Fibroblast of lung (primary cell): ENCODE data around the gene ELOVL5. TPM values are rescaled to one million over a fixed set of nuclear protein-coding genes. Genes with fewer than 3 reads are reported as not detected.
A peak's percentile ranks its signal among the peaks of the same experiment; 100 is the strongest.

Experiments used
- DNase-seq, 2 donors: peaks; one replicate each; pipeline versions ENCODE4 v3.0.0 to v3.0.0-alpha.2; 2010; ENCODE audit warnings: low read depth in 2 of 2
- H2AFZ ChIP-seq: 2 replicates; pipeline ENCODE4 v1.5.1; 2012; ENCODE audit warnings: low read length, control low read depth, inconsistent platforms
- H3K27ac ChIP-seq: 2 replicates; pipeline ENCODE4 v1.5.1; 2011; ENCODE audit warnings: low read length, control low read depth; ENCODE audit not compliant: insufficient read depth
- H3K27me3 ChIP-seq: 2 replicates; pipeline ENCODE4 v1.5.1; 2011; ENCODE audit warnings: mild to moderate bottlenecking, low read length; ENCODE audit not compliant: control insufficient read depth, insufficient read depth
- H3K36me3 ChIP-seq: 2 replicates; pipeline ENCODE4 v1.5.1; 2011; ENCODE audit warnings: low read length; ENCODE audit not compliant: control insufficient read depth, insufficient read depth
- H3K4me1 ChIP-seq: 2 replicates; pipeline ENCODE4 v1.5.1; 2011; ENCODE audit warnings: low read length; ENCODE audit not compliant: control insufficient read depth, insufficient read depth; ENCODE audit errors: extremely low read depth
- H3K4me2 ChIP-seq: 2 replicates; pipeline ENCODE4 v1.5.1; 2011; ENCODE audit warnings: low read length, control low read depth; ENCODE audit not compliant: insufficient read depth; ENCODE audit errors: extremely low read depth
- H3K4me3 ChIP-seq, 4 experiments: fragments of 200-600 bp in 1 of 4; sonication (generic) in 1 of 4; replicated peaks in 1 of 4; 2 replicates each; pipeline ENCODE4 v1.5.1; 2011 to 2016; ENCODE audit warnings: low read length in 4 of 4, low read depth in 3 of 4, mild to moderate bottlenecking in 3 of 4, control low read depth in 2 of 4, inconsistent platforms in 1 of 4, mixed read lengths in 1 of 4; ENCODE audit not compliant: insufficient read depth in 1 of 4; ENCODE audit errors: control extremely low read depth in 1 of 4
- H3K79me2 ChIP-seq: 2 replicates; pipeline ENCODE4 v1.5.1; 2012; ENCODE audit warnings: mild to moderate bottlenecking, low read length, inconsistent platforms; ENCODE audit not compliant: control insufficient read depth, insufficient read depth
- H3K9ac ChIP-seq: 2 replicates; pipeline ENCODE4 v1.5.1; 2011; ENCODE audit warnings: mild to moderate bottlenecking, low read length, control low read depth; ENCODE audit not compliant: insufficient read depth
- H3K9me3 ChIP-seq: 2 replicates; pipeline ENCODE4 v1.5.1; 2012; ENCODE audit warnings: low read depth, low read length; ENCODE audit not compliant: control insufficient read depth, insufficient read depth
- H4K20me1 ChIP-seq: 2 replicates; pipeline ENCODE4 v1.5.1; 2011; ENCODE audit warnings: low read length; ENCODE audit not compliant: control insufficient read depth, insufficient read depth; ENCODE audit errors: extremely low read depth
- CTCF ChIP-seq, 2 donors: IDR thresholded peaks in 1 of 2; conservative IDR thresholded peaks in 1 of 2; 1 replicate in 1 of 2; 2 replicates in 1 of 2; pipeline ENCODE4 v1.5.1; 2011 to 2012; ENCODE audit warnings: low read length in 2 of 2, control low read depth in 1 of 2, inconsistent platforms in 1 of 2, low read depth in 1 of 2, mild to moderate bottlenecking in 1 of 2
- EZH2 ChIP-seq: IDR thresholded peaks from 2 replicates; pipeline ENCODE4 v1.5.1; 2012; ENCODE audit warnings: low read length, control low read depth, mild to moderate bottlenecking; ENCODE audit errors: missing control alignments
- polyA plus RNA-seq, 2 donors: library from polyadenylated mRNA; depleted of rRNA in 1 of 2; stranded (reverse) in 1 of 2; unstranded in 1 of 2; fragments of >200 nt; gene quantifications; 2 replicates each; pipeline ENCODE4 v1.2.1, GENCODE V29; 2011 to 2012; ENCODE audit warnings: missing spikeins in 1 of 2
- total RNA-seq: library from RNA; depleted of rRNA; stranded (reverse); fragments of >200 nt; gene quantifications from 2 replicates; pipeline ENCODE4 v1.2.1, GENCODE V29; 2014

The ELOVL5 gene
- total and polyA plus RNA-seq, 2 donors (not counting 1 experiment from before 2014, with no cell fraction given), result 67.7 to 96.7 TPM

DNA sequence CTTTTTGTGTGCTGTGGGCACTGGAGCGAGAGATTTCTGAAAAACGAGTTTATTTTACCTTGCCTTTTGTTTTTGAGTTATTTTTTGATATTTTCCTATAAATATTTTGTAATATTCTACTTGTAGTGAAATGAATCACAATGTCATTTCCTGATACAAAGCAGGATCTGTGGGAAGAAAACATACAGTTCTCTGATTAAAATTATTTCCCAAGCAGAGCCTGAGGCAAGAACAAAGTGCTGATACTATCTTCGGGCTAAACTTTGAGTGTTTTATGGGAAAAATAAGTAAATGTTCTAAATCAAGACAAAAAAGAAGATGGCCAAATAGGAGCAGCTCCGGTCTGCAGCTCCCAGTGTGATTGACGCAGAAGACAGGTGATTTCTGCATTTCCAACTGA is 33.7 kb upstream of the ELOVL5 start:
- no peak overlapping the region for H3K27ac ChIP-seq
- DNase-seq, result no peak
- no peaks in the 10 kb centered on the region for H3K36me3 ChIP-seq
- no peaks in the 10 kb centered on the region for H3K79me2 ChIP-seq
- no peaks in the 10 kb centered on the region for H4K20me1 ChIP-seq
- H3K4me1 ChIP-seq, result no peaks in the 10 kb centered on the region
- H3K9me3 ChIP-seq, result no peaks in the 10 kb centered on the region
- no peak overlapping the region for H2AFZ ChIP-seq
- H3K9ac ChIP-seq, result no peak overlapping the region
- H3K4me2 ChIP-seq, result no peak overlapping the region
- peaks cover 3% of the 10 kb centered on the region for H3K27me3 ChIP-seq
- TF ChIP-seq EZH2 (no peak), CTCF (conservative IDR thresholded peaks at IDR 0.05 in 1 of 2, IDR thresholded peaks at IDR 0.05 in 1 of 2; ENCODE audit: low read depth in 1 of 2, low read length in 2 of 2) (no peak)
- H3K4me3 ChIP-seq, result no peak overlapping the region

DNA sequence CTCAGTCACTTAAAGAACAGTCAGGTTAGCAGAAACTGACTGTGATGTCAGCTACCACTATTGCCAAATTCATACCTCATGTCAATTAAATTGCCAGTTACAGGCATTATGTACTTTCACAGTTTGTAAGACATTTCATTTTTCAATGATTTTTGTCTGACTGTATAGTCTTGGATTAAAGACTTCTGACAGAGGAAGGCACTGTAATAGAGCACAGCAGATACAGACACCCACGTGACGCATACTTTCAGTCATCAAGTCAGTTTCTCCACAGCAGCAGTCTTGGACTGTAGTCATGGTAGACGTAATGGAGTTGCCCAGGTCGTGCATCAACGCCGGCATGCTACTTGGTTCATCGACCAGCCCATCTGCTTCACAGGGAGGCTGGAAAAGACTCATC is 29.5 kb upstream of the ELOVL5 start:
- no peak for DNase-seq
- H3K9me3 ChIP-seq, result no peaks in the 10 kb centered on the region

DNA sequence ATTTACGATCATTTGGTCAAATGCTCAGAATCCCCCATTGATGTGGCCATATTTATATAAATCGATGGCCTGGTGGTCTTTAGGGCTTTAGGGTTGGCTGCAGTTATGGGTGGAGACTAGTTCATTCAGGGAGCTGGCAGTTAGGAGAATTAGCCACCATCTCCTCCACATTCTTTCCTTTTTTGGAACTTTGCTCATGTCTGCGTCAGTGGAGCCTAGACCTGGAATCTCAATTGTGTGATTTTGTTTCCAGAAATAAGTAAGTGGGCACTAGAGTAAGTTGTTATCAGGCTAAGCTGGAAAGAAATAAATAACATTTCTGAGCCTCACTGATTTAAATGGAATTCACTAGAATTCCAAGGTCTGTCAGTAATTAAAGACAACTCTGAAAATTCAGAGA is 29.0 kb upstream of the ELOVL5 start:
- Histone ChIP-seq H3K36me3 (no peaks in the 10 kb centered on the region), H3K9ac (no peak overlapping the region), H3K4me3 (no peak overlapping the region), H3K4me2 (no peak overlapping the region), H2AFZ (no peak overlapping the region), H4K20me1 (no peaks in the 10 kb centered on the region), H3K9me3 (no peaks in the 10 kb centered on the region), H3K79me2 (no peaks in the 10 kb centered on the region), H3K27ac (no peak overlapping the region), H3K4me1 (no peaks in the 10 kb centered on the region), H3K27me3 (peaks cover 3% of the 10 kb centered on the region)
- DNase-seq, result peak in 1 of 2 donors; percentile 27
- TF ChIP-seq CTCF (conservative IDR thresholded peaks at IDR 0.05 in 1 of 2, IDR thresholded peaks at IDR 0.05 in 1 of 2; ENCODE audit: low read depth in 1 of 2, low read length in 2 of 2), result no peak
- TF ChIP-seq EZH2, result no peak

More for the DNA sequence above, 29.5 kb upstream of the ELOVL5 start:
- no peak overlapping the region for H3K4me2 ChIP-seq
- H3K36me3 ChIP-seq, result no peaks in the 10 kb centered on the region
- TF ChIP-seq CTCF (conservative IDR thresholded peaks at IDR 0.05 in 1 of 2, IDR thresholded peaks at IDR 0.05 in 1 of 2; ENCODE audit: low read depth in 1 of 2, low read length in 2 of 2), result no peak
- no peak for TF ChIP-seq EZH2
- no peak overlapping the region for H2AFZ ChIP-seq
- no peak overlapping the region for H3K9ac ChIP-seq
- H3K27ac ChIP-seq, result no peak overlapping the region
- no peaks in the 10 kb centered on the region for H3K79me2 ChIP-seq
- no peaks in the 10 kb centered on the region for H4K20me1 ChIP-seq
- H3K4me1 ChIP-seq, result no peaks in the 10 kb centered on the region
- H3K27me3 ChIP-seq, result peaks cover 3% of the 10 kb centered on the region
- no peak overlapping the region for H3K4me3 ChIP-seq
